HG03575 (cell line): ENCODE measurements around the gene SOD2.
"Not testable (repeated sequence)": the region's sequence is repeated elsewhere in the genome, so short reads cannot be mapped to it uniquely, and the experiment has no call there.

Experiments
- ATAC-seq: cut with Tn5 transposase; IDR thresholded peaks from one replicate; pipeline ENCODE4 v1.9.1; 2021; ENCODE audit not compliant: unreplicated experiment, insufficient number of reproducible peaks, low FRiP score; ENCODE audit errors: extremely low read depth

The SOD2 gene

GRCh38 chr6:159693128-159693893, at the start of gene SOD2:
SOD2 (minus strand) TSS chr6:159693241; CDS start chr6:159693167, 74 bp downstream.
- ATAC-seq = peak; percentile 48

GRCh38 chr6:159742165-159742564, 49.1 kb upstream of the SOD2 start:
- no peak for ATAC-seq

- ATAC-seq = no peak
These were observed 46.3 kb upstream of the SOD2 start for GRCh38 chr6:159739341-159739740.

- no peak for ATAC-seq
These were observed 43.9 kb upstream of the SOD2 start for GRCh38 chr6:159736908-159737307.

GRCh38 chr6:159733395-159733794, 40.4 kb upstream of the SOD2 start:
- not testable (repeated sequence) for ATAC-seq

- not testable (repeated sequence) for ATAC-seq
These were observed 39.5 kb upstream of the SOD2 start for GRCh38 chr6:159732550-159732949.

GRCh38 chr6:159730332-159730676, 37.3 kb upstream of the SOD2 start:
- ATAC-seq = no peak

- ATAC-seq = no peak
These were observed 36.7 kb upstream of the SOD2 start for GRCh38 chr6:159729598-159730331.

- ATAC-seq = no peak
These were observed 35.5 kb upstream of the SOD2 start for GRCh38 chr6:159728531-159728964.

GRCh38 chr6:159727717-159728445, 34.8 kb upstream of the SOD2 start:
- ATAC-seq = peak; percentile 3

- peak; percentile 54 for ATAC-seq
These were observed 34.1 kb upstream of the SOD2 start, which contains the start of gene WTAP for GRCh38 chr6:159726918-159727716. WTAP (plus strand) TSS chr6:159727506; CDS start chr6:159736266, 8,760 bp downstream.

- ATAC-seq = no peak
These were observed 33.3 kb upstream of the SOD2 start for GRCh38 chr6:159726255-159726917.

- ATAC-seq = not testable (repeated sequence)
These were observed 32.2 kb upstream of the SOD2 start for GRCh38 chr6:159725208-159725607.

GRCh38 chr6:159724778-159725177, 31.7 kb upstream of the SOD2 start:
- ATAC-seq = no peak

- ATAC-seq = no peak
These were observed 30.2 kb upstream of the SOD2 start for GRCh38 chr6:159723259-159723658.

- ATAC-seq = no peak
These were observed 29.6 kb upstream of the SOD2 start for GRCh38 chr6:159722655-159723054.

GRCh38 chr6:159721981-159722380, 28.9 kb upstream of the SOD2 start:
- ATAC-seq = not testable (repeated sequence)

- no peak for ATAC-seq
These were observed 27.7 kb upstream of the SOD2 start for GRCh38 chr6:159720708-159721107.
